SK-N-SH (cell line): ENCODE results near the gene VWC2L. TPM values are rescaled to one million over a fixed set of nuclear protein-coding genes. Genes with fewer than 3 reads are reported as not detected.

ENCODE experiments used
- CTCF ChIA-PET: fragments of 300-600, 350-600 bp; formaldehyde crosslinking; extraction: SDS; loops from one replicate; lab custom pipeline; 2021; lab: Yijun Ruan, JAX
- POLR2A ChIA-PET: fragments of 350-600 bp; sonication (Branson Sonifier 250); formaldehyde crosslinking; extraction: SDS; loops from one replicate; lab custom pipeline; 2020; ENCODE audit warnings: antibody characterized with exemption, inconsistent platforms; lab: Yijun Ruan, JAX
- DNase-seq: peaks from one replicate; pipeline ENCODE4 v3.0.0; 2012
- H2AFZ ChIP-seq: fragments of 200-600 bp; sonication (generic); 2 replicates; pipeline ENCODE4 v1.8.1; 2016; ENCODE audit warnings: antibody characterized with exemption, mild to moderate bottlenecking, low read depth
- H3F3A ChIP-seq: fragments of 200-600 bp; sonication (generic); replicated peaks from 2 replicates; pipeline ENCODE3; 2016; ENCODE audit warnings: antibody characterized with exemption, mild to moderate bottlenecking; ENCODE audit not compliant: insufficient read depth
- H3K27ac ChIP-seq, 2 experiments: fragments of 200-500 bp in 1 of 2; fragments of 200-600 bp in 1 of 2; sonication (Bioruptor generic) in 1 of 2; sonication (generic), shearing (Covaris generic) in 1 of 2; 2 replicates each; pipeline versions ENCODE4 v1.5.1 to v1.6.1; 2014 to 2016; ENCODE audit warnings: low read depth in 2 of 2, inconsistent platforms in 1 of 2, low read length in 1 of 2, mild to moderate bottlenecking in 1 of 2, mixed read lengths in 1 of 2
- H3K27me3 ChIP-seq: fragments of 200-600 bp; sonication (generic), shearing (Covaris generic); 2 replicates; pipeline ENCODE4 v1.6.1; 2016; ENCODE audit warnings: mixed run types; ENCODE audit not compliant: insufficient read depth
- H3K36me3 ChIP-seq, 2 experiments: fragments of 200-500 bp in 1 of 2; fragments of 200-600 bp in 1 of 2; sonication (Bioruptor generic) in 1 of 2; sonication (generic) in 1 of 2; replicated peaks in 1 of 2; 2 replicates each; pipeline versions ENCODE3 to v1.5.1; 2014 to 2016; ENCODE audit warnings: low read length in 1 of 2, mild to moderate bottlenecking in 1 of 2; ENCODE audit not compliant: insufficient read depth in 2 of 2, control insufficient read depth in 1 of 2
- H3K4me1 ChIP-seq, 2 experiments: fragments of 200-500 bp in 1 of 2; fragments of 200-600 bp in 1 of 2; sonication (Bioruptor generic) in 1 of 2; sonication (generic), shearing (Covaris generic) in 1 of 2; 2 replicates each; pipeline versions ENCODE4 v1.5.1 to v1.6.1; 2014 to 2016; ENCODE audit warnings: low read depth in 1 of 2, low read length in 1 of 2, mixed run types in 1 of 2; ENCODE audit not compliant: insufficient read depth in 2 of 2, control insufficient read depth in 1 of 2
- H3K4me2 ChIP-seq: fragments of 200-600 bp; sonication (generic), shearing (Covaris generic); 2 replicates; pipeline ENCODE4 v1.6.1; 2017; ENCODE audit warnings: mixed run types
- H3K4me3 ChIP-seq, 2 experiments: fragments of 200-500 bp in 1 of 2; fragments of 200-600 bp in 1 of 2; sonication (Bioruptor generic) in 1 of 2; sonication (generic), shearing (Covaris generic) in 1 of 2; 2 replicates each; pipeline versions ENCODE4 v1.5.1 to v1.8.1; 2014 to 2016; ENCODE audit warnings: low read depth in 2 of 2, inconsistent platforms in 1 of 2, low read length in 1 of 2, mild to moderate bottlenecking in 1 of 2, mixed read lengths in 1 of 2, moderate library complexity in 1 of 2
- H3K79me2 ChIP-seq: fragments of 200-600 bp; sonication (generic); 2 replicates; pipeline ENCODE4 v1.8.1; 2017; ENCODE audit warnings: mild to moderate bottlenecking; ENCODE audit not compliant: insufficient read depth
- H3K9ac ChIP-seq: fragments of 200-600 bp; sonication (generic); 2 replicates; pipeline ENCODE4 v1.6.1; 2017; ENCODE audit warnings: mixed run types
- H3K9me2 ChIP-seq: fragments of 200-600 bp; sonication (generic); 2 replicates; pipeline ENCODE4 v1.6.1; 2017; ENCODE audit warnings: mixed run types
- H3K9me3 ChIP-seq: fragments of 200-600 bp; sonication (generic); 2 replicates; pipeline ENCODE4 v1.6.1; 2017; ENCODE audit warnings: mixed run types, mild to moderate bottlenecking, moderate library complexity
- H4K20me1 ChIP-seq: fragments of 200-600 bp; sonication (generic); 2 replicates; pipeline ENCODE4 v1.6.1; 2017; ENCODE audit warnings: mild to moderate bottlenecking, mixed run types; ENCODE audit not compliant: insufficient read depth
- ELF1 ChIP-seq: IDR thresholded peaks from 2 replicates; pipeline ENCODE4 v1.4.0; 2012
- FOXJ3 ChIP-seq: sonication (generic); formaldehyde crosslinking; IDR thresholded peaks from 2 replicates; pipeline ENCODE4 v1.5.1; 2020; ENCODE audit warnings: mild to moderate bottlenecking, missing genetic modification reagents
- GATA2 ChIP-seq: sonication (generic); formaldehyde crosslinking; IDR thresholded peaks from 2 replicates; pipeline ENCODE4 v1.5.0; 2020; ENCODE audit warnings: mild to moderate bottlenecking, missing genetic modification reagents
- JUND ChIP-seq: IDR thresholded peaks from 2 replicates; pipeline ENCODE4 v1.4.0; 2012
- POLR2AphosphoS5 ChIP-seq: IDR thresholded peaks from 2 replicates; pipeline ENCODE4 v1.6.1; 2012; ENCODE audit warnings: low read depth, low read length
- RAD21 ChIP-seq: IDR thresholded peaks from 2 replicates; pipeline ENCODE4 v1.6.1; 2012; ENCODE audit warnings: mild to moderate bottlenecking, low read length
- RFX5 ChIP-seq: IDR thresholded peaks from 2 replicates; pipeline ENCODE4 v1.6.1; 2012; ENCODE audit warnings: mild to moderate bottlenecking, improper control_type of control experiment, low read length
- SIN3A ChIP-seq: IDR thresholded peaks from 2 replicates; pipeline ENCODE4 v1.6.1; 2012; ENCODE audit warnings: low read depth, mild to moderate bottlenecking, low read length, moderate library complexity, borderline replicate concordance
- TAF1 ChIP-seq: IDR thresholded peaks from 2 replicates; pipeline ENCODE4 v1.6.1; 2012; ENCODE audit warnings: low read depth, mild to moderate bottlenecking, low read length, moderate library complexity, borderline replicate concordance
- TEAD4 ChIP-seq: IDR thresholded peaks from 2 replicates; pipeline ENCODE4 v1.4.0; 2012; ENCODE audit warnings: mild to moderate bottlenecking, borderline replicate concordance; ENCODE audit not compliant: insufficient read depth
- YY1 ChIP-seq: IDR thresholded peaks from 2 replicates; pipeline ENCODE4 v1.4.0; 2012; ENCODE audit warnings: low read depth, mild to moderate bottlenecking
- WGBS: methylation state at CpG from one replicate; pipeline ENCODE4 v1.1.6; 2017; ENCODE audit warnings: low lambda C conversion rate; 5-methylcytosine and 5-hydroxymethylcytosine counted together
- polyA plus RNA-seq, 3 experiments: library from polyadenylated mRNA; depleted of rRNA; stranded (reverse); fragments of >200 nt; gene quantifications; 2 replicates each; pipeline ENCODE4 v1.2.3, GENCODE V29; 2012
- TF ChIP-seq, protein P1 (sequence below): IDR thresholded peaks from 2 replicates; pipeline ENCODE4 v1.4.0; 2012; ENCODE audit warnings: low read depth
- TF ChIP-seq, protein P2 (sequence below): fragments of 200-600 bp; sonication (generic); IDR thresholded peaks from 2 replicates; pipeline ENCODE4 v1.6.1; 2017; ENCODE audit warnings: antibody characterized with exemption, mild to moderate bottlenecking, moderate library complexity
- TF ChIP-seq, protein P3 (sequence below): IDR thresholded peaks from 2 replicates; pipeline ENCODE4 v1.4.0; 2012; ENCODE audit warnings: low read depth, borderline replicate concordance
- TF ChIP-seq, protein P4 (sequence below): fragments of 150-350 bp; IDR thresholded peaks from 2 replicates; pipeline ENCODE4 v1.6.1; 2017; ENCODE audit warnings: antibody characterized with exemption, low read length, low read depth, borderline replicate concordance
- TF ChIP-seq, protein P5 (sequence below): IDR thresholded peaks from 2 replicates; pipeline ENCODE4 v1.4.0; 2012; ENCODE audit warnings: low read depth, borderline replicate concordance
- TF ChIP-seq, protein P6 (sequence below): fragments of 150-350 bp; IDR thresholded peaks from 2 replicates; pipeline ENCODE4 v1.6.1; 2016; ENCODE audit warnings: mild to moderate bottlenecking, low read depth, low read length
- TF ChIP-seq, protein P7 (sequence below): IDR thresholded peaks from 2 replicates; pipeline ENCODE4 v1.6.1; 2012; ENCODE audit warnings: mild to moderate bottlenecking, low read depth, low read length, moderate library complexity

VWC2L gene
- polyA plus RNA-seq, 1 of the 3 experiments (the other 2 are of a cell fraction) = not detected

DNA sequence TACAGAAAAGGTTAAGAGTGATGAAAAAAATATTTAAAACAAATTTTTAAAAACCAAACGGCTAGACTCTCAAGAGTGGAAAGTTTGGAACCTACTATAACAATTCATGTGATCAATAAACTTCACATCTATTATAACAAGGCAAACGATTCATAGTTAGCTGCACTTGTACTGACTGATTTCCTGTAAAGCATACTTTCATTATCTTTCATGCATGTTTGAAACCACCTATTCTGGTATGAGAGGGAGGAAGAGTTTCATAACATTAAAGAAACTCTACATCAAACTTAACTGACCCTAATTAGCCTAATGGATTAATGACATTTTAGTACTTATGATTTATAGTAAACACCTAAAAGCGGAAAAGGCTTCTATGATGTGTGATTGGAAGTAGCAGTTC, 43.7 kb upstream of the VWC2L start:
- Histone ChIP-seq H4K20me1 (no peaks in the 10 kb centered on the region), H3K9me3 (no peaks in the 10 kb centered on the region), H3K27me3 (no peaks in the 10 kb centered on the region), H3K4me2 (no peak overlapping the region), H3K27ac (no peak overlapping the region), H3K9me2 (no peaks in the 10 kb centered on the region), H3K4me3 (no peak overlapping the region), H2AFZ (no peak overlapping the region), H3K9ac (no peak overlapping the region), H3F3A (no peaks in the 10 kb centered on the region), H3K4me1 (no peaks in the 10 kb centered on the region), H3K36me3 (no peaks in the 10 kb centered on the region), H3K79me2 (no peaks in the 10 kb centered on the region)
- WGBS = 49% methylated on average over 3 of the region's 3 CpGs
- no peak for DNase-seq
- POLR2A ChIA-PET = no interaction called here
- TF ChIP-seq, protein P1, sequence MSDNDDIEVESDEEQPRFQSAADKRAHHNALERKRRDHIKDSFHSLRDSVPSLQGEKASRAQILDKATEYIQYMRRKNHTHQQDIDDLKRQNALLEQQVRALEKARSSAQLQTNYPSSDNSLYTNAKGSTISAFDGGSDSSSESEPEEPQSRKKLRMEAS = no peak
- TF ChIP-seq TAF1 (no peak), GATA2 (no peak), RFX5 (no peak), POLR2AphosphoS5 (no peak), TEAD4 (no peak), YY1 (no peak), ELF1 (no peak), JUND (no peak), RAD21 (no peak), SIN3A (no peak), FOXJ3 (no peak)
- TF ChIP-seq, protein P2, sequence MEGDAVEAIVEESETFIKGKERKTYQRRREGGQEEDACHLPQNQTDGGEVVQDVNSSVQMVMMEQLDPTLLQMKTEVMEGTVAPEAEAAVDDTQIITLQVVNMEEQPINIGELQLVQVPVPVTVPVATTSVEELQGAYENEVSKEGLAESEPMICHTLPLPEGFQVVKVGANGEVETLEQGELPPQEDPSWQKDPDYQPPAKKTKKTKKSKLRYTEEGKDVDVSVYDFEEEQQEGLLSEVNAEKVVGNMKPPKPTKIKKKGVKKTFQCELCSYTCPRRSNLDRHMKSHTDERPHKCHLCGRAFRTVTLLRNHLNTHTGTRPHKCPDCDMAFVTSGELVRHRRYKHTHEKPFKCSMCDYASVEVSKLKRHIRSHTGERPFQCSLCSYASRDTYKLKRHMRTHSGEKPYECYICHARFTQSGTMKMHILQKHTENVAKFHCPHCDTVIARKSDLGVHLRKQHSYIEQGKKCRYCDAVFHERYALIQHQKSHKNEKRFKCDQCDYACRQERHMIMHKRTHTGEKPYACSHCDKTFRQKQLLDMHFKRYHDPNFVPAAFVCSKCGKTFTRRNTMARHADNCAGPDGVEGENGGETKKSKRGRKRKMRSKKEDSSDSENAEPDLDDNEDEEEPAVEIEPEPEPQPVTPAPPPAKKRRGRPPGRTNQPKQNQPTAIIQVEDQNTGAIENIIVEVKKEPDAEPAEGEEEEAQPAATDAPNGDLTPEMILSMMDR = no peak
- TF ChIP-seq, protein P3, sequence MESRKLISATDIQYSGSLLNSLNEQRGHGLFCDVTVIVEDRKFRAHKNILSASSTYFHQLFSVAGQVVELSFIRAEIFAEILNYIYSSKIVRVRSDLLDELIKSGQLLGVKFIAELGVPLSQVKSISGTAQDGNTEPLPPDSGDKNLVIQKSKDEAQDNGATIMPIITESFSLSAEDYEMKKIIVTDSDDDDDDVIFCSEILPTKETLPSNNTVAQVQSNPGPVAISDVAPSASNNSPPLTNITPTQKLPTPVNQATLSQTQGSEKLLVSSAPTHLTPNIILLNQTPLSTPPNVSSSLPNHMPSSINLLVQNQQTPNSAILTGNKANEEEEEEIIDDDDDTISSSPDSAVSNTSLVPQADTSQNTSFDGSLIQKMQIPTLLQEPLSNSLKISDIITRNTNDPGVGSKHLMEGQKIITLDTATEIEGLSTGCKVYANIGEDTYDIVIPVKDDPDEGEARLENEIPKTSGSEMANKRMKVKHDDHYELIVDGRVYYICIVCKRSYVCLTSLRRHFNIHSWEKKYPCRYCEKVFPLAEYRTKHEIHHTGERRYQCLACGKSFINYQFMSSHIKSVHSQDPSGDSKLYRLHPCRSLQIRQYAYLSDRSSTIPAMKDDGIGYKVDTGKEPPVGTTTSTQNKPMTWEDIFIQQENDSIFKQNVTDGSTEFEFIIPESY = no peak
- TF ChIP-seq, protein P4, sequence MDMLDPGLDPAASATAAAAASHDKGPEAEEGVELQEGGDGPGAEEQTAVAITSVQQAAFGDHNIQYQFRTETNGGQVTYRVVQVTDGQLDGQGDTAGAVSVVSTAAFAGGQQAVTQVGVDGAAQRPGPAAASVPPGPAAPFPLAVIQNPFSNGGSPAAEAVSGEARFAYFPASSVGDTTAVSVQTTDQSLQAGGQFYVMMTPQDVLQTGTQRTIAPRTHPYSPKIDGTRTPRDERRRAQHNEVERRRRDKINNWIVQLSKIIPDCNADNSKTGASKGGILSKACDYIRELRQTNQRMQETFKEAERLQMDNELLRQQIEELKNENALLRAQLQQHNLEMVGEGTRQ = no peak
- TF ChIP-seq, protein P5, sequence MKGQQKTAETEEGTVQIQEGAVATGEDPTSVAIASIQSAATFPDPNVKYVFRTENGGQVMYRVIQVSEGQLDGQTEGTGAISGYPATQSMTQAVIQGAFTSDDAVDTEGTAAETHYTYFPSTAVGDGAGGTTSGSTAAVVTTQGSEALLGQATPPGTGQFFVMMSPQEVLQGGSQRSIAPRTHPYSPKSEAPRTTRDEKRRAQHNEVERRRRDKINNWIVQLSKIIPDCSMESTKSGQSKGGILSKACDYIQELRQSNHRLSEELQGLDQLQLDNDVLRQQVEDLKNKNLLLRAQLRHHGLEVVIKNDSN = no peak
- TF ChIP-seq, protein P6, sequence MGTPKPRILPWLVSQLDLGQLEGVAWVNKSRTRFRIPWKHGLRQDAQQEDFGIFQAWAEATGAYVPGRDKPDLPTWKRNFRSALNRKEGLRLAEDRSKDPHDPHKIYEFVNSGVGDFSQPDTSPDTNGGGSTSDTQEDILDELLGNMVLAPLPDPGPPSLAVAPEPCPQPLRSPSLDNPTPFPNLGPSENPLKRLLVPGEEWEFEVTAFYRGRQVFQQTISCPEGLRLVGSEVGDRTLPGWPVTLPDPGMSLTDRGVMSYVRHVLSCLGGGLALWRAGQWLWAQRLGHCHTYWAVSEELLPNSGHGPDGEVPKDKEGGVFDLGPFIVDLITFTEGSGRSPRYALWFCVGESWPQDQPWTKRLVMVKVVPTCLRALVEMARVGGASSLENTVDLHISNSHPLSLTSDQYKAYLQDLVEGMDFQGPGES = no peak
- TF ChIP-seq, protein P7, sequence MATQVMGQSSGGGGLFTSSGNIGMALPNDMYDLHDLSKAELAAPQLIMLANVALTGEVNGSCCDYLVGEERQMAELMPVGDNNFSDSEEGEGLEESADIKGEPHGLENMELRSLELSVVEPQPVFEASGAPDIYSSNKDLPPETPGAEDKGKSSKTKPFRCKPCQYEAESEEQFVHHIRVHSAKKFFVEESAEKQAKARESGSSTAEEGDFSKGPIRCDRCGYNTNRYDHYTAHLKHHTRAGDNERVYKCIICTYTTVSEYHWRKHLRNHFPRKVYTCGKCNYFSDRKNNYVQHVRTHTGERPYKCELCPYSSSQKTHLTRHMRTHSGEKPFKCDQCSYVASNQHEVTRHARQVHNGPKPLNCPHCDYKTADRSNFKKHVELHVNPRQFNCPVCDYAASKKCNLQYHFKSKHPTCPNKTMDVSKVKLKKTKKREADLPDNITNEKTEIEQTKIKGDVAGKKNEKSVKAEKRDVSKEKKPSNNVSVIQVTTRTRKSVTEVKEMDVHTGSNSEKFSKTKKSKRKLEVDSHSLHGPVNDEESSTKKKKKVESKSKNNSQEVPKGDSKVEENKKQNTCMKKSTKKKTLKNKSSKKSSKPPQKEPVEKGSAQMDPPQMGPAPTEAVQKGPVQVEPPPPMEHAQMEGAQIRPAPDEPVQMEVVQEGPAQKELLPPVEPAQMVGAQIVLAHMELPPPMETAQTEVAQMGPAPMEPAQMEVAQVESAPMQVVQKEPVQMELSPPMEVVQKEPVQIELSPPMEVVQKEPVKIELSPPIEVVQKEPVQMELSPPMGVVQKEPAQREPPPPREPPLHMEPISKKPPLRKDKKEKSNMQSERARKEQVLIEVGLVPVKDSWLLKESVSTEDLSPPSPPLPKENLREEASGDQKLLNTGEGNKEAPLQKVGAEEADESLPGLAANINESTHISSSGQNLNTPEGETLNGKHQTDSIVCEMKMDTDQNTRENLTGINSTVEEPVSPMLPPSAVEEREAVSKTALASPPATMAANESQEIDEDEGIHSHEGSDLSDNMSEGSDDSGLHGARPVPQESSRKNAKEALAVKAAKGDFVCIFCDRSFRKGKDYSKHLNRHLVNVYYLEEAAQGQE = no peak
- CTCF ChIA-PET = no interaction called here
